ENCODE results near the gene GGN.
"Not testable (repeated sequence)": the region's sequence is repeated elsewhere in the genome, so short reads cannot be mapped to it uniquely, and the experiment has no call there.

The GGN gene, protein sequence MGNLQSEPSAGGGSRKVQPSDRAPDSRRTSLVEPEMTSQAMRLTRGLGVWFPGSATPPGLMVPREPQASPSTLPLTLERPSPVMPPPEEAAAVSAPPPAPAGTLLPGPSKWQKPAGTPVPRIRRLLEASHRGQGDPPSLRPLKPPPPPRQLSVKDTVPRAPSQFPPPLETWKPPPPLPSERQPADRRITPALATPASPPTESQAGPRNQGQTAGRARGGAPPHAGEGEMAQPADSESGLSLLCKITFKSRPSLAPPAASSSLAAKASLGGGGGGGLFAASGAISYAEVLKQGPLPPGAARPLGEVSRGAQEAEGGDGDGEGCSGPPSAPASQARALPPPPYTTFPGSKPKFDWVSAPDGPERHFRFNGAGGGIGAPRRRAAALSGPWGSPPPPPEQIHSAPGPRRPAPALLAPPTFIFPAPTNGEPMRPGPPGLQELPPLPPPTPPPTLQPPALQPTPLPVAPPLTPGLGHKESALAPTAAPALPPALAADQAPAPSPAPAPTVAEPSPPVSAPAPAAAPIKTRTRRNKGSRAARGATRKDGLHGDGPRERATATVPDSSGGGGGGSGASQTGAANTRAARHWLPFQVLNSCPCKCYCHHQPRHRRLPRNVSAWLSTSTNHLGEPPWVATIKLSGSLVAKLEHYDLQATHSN

DNA sequence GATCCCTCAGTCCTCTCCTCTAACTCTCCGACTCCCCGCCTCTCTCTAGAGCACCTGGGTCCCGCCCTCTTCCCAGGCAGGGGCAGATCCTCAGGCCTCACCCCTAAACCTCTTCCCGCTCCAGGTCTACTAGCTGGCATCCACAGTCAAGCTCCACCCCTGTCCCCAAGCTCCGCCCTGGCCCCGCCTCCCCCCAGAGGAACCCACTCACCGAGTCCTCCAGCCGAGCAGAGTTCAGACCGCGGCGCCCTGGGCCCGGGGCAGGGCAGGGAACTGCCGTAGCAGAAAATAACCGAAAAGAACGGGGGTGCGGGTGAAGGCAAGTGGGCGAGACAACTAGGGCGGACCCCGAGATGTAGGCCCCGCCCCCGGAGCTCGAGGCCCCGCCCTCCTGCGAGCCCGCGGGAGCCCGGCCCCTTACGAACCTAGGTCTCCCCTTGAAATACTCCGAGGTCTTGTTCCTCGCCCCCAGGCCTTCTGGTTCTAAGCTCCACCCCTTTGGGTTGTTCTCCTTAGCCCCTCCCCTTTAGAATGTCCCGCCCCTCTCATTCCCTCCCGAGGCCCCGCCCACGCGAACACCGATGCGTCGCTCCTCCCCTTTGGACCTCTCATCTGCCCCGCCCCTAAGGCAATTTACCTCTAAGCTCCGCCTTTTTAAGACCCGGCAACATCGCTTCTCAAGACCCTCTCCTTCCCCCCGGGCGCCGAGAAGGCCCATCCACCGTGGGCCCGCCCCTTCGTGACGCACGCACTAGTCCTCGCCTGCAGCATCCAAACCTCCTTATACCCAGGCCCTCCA, at the start of gene GGN:
GGN (minus strand) TSS at position 485 of the 799 bp plus-strand sequence. CDS start 773 bp downstream, outside the sequence.
- peak; percentile 82 to 83 for DNase-seq

DNA sequence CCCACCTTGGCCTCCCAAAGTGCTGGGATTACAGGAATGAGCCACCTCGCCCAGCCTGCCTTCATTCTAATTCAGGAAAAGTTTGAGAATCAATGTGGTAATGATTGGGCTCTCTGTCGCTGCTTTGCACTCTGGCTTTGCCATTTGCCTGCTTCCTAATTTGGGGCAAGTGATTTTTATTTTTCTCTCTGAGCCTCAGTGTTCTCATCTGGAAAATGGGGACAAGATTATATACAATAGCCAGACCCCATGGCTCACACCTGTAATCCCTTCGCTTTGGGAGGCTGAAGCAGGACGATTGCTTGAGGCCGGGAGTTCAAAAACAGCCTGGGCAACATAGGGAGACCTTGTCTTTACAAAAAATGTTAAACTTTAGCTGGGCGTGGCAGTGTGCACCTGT, 49.5 kb upstream of the GGN start:
- no peak for DNase-seq

DNA sequence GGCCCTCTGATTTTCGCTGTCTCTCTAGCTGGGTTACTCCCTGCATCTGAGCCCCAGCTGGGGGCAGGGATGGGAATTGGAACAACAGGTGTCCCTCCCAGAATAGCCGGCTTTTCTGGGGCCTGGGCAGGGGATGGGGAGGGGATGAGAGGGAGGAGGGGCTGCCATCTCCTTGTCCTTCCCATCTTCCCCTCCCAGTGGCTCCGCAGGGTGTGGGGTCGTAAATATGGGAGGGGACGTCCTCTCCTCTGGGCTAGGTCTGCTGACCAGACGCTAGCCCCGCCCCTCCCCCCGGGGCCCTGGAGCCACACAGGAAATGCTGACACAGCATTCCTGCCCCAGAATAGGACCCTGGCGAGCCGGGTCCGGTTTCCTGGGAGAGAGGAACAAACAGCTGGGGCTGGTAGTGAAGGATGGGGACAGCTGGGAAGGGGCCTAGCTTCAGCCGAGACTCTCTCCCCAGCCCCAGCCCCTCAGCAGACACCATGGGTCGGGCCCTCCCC, 46.8 kb upstream of the GGN start:
- DNase-seq, result no peak

DNA sequence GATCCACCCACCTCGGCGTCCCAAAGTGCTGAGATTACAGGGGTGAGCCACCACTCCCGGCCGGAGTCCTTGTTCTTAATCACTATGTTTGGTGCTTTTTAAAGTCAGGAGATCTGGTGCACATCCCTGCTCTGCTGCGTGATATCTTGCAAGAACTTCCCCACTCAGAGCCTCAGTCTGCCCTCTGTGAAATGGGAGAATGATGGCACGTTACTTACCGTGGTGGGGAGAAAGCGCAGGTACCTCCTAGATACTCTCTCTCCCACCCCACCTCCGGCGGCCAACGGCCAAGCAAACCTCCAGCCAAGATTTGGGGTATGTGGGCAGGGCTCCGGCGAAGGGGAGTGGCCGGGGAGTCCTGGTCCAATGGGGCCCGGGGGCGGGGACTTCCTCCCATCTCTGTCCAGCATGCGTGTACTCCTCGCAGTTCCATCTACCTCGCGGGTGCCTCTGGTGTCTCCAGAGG, 45.5 kb upstream of the GGN start, which contains the start of gene RYR1:
RYR1 (plus strand) TSS at position 424 of the 466 bp plus-strand sequence. CDS start 139 bp downstream, outside the sequence.
- DNase-seq, result peak; percentile 69 to 79

DNA sequence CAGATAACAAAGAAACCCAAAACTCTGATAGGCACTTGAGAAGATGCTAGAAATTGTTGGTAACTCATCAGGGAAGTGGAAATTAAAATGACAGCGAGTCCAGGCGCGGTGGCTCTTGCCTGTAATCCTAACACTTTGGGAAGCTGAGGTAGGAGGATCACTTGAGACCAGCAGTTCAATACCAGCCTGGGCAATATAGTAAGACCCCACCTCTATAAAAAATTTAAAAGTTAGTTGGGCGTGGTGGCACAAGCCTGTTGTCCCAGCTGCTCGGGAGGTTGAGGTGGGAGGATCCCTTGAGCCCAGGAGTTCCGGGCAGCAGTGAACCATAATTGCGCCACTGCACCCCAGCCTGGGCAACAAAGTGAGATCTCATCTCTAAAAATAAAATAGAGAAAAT, 43.1 kb upstream of the GGN start:
- no peak for DNase-seq

DNA sequence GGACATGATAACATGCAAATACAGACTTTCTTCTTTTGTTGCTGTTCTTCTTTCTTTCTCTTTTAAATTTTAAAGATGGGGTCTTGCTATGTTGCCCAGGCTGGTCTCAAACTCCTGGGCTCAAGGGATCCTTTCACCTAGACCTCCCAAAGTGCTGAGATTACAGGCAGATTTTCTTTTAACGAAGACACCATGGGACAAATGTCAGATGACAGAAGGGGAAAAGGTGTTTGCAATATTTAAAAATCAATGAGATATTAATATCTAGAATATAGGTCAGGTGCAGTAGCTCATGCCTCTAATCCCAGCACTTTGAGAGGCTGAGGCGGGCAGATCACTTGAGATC, 42.0 kb upstream of the GGN start:
- DNase-seq, result no peak

DNA sequence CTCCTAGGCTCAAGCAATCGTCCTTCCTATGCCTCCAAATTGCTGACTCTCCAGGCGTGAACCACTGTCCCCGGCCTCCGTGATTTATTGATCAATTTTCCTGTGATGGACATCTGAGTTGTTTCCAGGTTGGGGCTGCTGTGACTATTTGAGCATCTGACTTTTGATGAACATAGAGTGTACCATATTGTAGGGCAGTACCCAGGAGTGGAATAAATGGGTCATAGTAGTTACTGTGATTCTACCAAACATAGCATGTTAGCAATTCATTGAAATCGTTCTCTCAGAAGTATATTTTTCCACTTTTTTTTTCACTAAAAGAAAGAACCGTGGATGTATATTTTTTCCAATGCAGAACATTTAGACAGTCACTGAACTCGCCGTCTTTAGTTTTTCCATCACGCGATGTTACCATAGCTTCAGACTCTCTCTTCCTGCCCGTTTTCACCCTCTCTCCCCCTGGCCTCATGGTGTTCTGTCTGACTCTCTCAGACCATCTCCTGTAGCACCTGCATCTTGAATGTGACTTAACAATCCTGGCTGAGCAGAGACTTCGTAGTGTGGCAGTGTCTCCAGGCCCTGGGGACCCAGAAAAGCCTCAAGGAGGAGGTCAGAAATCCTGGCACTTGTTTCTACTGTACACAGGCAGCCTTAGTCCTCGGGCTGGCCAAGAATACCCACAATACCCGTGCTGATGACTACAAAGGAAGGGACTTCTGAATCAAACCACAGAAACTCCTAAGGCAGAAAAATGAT, 41.4 kb upstream of the GGN start:
- DNase-seq, result peak; percentile 43 to 47

DNA sequence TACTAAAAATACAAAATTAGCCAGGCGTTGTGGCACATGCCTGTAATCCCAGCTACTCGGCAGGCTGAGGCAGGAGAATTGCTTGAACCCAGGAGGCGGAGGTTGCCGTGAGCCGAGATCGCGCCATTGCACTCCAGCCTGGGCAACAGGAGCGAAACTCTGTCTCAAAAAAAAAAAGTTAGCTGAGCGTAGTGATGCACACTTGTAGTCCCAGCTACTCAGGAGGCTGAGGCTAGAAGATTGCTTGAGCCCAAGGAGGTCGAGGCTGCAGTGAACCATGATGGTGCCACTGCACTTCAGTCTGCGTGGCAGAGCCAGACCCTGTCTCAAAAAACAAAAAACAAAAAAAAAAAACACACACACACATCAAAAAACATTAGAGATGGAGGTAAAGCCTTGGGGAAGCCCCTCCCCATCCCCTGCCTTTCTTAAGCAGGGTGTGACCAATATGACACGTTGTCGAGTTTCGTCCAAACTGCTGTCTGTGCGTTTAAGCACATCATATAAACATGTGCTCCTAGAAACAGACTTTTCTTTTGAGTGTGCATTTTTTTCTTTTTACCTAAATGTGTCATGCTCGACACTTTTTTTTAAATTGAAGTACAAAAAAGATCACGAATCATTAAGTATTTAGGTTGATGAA, 39.3 kb upstream of the GGN start:
- DNase-seq, result peak; percentile 60 to 65

DNA sequence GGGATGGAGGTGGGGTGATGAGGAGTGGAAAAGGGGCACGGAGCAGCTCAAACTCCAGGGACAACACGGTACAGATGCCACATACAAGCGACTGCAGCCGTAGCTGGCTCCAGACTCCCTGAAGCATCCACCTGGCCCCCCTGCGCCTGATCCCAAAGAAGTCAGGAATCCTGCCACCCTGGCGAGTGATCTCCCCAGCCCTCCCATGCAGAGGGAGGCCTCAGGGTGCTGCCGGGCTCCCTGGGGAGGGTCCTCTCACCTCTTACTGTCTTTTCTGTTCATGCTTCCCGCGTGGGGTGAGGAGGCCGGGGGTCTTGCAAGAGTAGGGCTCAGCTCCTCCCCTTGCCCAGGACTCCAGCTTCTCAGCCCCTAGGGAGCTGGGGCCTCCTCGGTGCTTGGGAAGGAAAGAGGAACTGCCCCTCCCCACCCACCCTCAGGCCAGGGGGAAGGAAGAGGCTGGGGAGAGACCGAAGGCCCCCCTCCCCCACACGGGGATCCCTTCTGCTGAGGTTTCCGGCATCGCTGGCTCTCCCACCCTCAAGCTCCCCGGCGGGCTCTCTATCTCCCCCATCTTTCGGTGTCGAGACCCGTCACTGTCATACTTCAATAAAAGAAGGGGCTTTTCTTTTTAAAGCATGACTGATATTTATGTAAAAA, 38.1 kb upstream of the GGN start, which contains the start of gene RASGRP4:
RASGRP4 (minus strand) TSS at position 410 of the 657 bp plus-strand sequence; CDS start at position 282, 128 bp downstream.
- peak; percentile 62 to 65 for DNase-seq

DNA sequence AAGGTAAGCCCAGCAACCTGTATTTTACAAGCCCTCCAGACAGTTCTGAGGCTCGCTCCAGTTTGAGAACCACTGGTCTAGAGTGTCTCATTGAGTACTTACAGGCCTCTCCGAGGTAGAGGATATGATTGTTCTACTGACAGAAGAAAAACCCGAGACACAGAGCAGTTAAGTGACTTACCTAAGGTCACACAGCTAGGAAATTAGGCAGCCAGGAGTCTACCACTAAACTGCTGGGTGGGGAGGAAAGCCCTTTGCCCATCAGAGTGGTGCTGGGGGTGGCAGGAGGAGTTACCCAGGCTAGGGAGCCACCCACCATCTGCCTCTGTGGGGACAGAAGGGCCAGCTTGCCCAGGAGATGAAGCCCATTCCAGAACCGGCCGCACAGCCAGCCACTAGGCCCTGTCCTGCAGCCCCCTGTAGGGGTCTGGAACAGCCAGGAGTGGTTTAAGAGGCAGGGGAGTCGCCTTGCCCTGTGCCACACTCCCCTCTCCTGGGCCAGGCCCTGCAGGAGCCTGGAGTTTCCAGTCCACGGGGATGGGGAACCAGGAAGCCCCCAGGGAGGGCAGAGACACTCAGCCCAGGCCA, 37.5 kb upstream of the GGN start:
- DNase-seq, result no peak

DNA sequence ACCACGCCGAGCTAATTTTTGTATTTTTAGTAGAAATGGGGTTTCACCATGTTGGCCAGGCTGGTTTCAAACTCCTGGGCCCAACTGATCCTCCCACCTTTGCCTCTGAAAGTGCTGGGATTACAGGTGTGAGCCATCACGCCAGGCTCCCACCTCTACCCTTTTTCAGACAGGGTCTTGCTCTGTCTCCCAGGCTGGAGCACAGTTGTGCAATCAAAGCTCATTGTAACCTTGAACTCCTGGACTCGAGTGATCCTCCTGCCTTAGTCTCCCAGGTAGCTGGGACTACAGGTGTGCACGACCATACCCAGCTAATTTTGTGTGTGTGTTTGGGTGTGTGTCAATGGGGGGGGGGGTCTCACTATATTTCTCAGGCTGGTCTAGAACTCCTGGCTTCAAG, 36.4 kb upstream of the GGN start:
- no peak for DNase-seq

DNA sequence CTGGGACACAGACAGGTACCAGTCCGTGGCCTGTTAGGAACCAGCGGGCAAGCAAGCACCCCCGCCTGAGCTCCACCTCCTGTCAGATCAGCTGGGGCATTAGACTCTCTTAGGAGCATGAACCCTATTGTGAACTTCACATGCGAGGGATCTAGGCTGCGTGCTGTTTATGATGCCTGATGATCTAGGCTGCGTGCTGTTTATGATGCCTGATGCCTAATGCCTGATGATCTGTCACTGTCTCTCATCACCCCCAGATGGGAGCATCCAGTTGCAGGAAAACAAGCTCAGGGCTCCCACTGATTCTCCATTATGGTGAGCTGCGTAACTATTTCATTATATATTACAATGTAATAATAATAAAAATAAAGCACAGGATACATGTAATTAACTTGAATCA, 34.6 kb upstream of the GGN start:
- DNase-seq, result no peak

DNA sequence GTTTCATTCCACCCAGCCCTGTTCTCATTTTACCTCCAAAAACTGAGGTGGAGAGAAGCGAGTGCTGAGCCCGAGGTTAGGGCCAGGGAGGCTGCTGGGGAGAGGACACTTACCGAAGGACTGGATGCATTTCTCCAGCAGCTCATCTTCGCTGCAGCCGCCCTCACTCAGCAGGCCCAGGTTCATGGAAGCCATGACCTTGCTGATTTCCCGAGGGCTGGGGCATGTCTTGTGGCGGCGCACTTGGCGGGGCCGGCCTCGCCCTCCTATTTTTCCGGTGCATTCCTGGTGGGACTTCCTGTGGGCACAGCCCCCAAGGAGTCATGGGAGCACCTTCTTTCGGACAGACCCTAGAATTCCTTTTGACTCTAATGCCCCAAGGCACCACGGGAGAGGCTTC, 34.0 kb upstream of the GGN start:
- DNase-seq, result no peak

DNA sequence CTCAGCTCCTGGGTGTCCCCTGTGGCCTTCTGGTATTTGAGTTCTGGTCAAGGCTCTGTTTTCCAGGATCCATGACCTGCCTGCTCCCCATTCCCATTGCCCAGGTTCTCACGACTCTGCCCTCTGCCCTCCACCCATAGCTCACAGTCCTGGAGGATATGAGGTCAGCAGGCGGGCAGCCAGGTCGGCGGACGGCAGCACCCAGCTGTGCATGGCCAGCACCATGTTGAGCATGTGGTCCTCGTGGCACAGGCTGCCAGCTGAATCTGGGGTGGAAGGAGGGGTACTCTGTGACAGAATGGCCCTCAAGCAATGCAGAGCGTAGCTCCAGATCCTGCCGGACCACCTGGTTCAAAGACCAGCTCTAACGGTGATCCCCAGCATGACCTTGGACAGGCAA, 33.1 kb upstream of the GGN start:
- DNase-seq, result no peak

DNA sequence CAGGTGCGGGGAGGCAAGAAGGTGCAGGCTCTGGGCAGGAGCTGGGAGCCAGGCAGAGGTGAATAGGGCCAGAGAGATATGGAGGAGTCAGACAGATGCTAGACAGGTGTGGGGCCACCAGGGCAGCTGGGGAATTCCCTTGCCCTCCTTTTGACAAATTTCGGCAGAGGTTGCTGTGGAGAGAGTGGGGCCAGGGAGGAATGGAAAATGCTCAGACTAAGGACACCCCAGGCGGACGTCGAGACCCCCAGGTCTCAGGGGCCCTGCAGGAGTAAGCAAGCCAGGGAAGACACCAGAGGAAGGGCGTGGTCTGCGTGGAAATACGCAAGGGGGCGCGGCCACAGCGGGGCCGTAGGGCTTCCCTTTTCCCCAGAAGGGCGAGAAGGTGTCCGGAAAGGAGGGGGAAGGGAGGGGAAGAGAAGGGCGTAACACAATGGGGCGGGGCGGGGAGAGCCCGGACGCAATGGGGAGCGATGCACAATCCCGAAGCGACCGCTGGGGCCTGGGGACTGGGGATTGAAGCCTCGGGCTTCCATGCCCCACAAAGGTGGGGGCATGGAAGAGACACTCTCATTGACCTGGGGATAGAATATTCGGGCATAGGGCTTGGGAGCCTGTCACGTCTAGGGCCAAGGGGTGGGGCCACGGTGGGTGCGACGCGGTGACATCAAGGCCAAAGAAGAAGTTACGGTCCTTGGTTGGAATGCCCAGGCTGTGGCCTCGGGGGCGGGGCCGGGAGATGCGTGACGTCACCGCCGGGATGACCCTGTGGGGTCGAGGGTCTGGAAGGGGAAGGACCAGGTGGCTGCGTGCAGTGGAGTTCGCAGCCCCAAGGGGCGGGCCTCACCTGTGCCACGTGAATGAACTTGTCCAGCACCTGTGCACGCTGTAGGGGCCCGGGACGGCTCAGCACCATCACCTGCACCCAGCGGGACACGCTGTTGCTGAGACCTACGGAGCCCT, 30.0 kb upstream of the GGN start:
- DNase-seq, result peak; percentile 64 to 75

DNA sequence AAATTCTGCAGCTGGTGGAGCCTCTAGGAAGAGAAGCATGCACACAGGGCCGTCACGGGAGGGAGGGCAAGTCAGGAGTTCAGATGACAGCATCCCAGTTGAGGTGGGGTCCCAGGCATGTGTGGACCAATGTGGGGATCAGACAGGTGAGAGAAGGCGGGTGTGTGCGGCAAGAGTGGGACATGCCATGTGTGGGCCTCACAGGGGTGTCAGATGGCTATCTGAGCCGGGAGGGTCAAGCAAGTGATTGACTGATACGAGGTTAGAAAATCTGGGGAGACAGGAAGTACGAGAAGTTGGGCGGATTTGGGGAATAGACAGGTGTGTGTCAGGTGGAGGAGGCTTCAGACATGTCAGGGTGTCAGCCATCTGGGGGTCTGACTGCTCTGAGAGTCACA, 29.3 kb upstream of the GGN start:
- DNase-seq, result no peak

DNA sequence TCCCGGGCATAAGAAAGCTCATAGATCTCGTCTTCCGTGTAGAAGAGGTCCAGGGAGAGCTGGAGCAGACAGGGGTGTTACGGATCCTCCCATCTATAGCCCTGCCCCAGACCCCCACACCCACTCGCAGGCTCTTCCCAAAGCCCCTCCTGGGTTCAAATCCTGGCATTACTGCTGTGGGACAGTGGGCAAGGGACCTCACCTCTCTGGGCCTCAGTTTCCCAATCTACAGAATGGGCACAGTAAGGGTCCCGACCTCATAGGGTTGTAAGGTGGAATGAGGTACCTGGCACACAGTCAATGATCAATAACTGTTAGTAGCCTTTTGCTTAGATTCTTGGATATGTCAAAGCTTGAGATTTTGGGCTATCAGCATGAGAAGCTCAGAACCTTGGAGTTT, 25.6 kb upstream of the GGN start:
- no peak for DNase-seq

DNA sequence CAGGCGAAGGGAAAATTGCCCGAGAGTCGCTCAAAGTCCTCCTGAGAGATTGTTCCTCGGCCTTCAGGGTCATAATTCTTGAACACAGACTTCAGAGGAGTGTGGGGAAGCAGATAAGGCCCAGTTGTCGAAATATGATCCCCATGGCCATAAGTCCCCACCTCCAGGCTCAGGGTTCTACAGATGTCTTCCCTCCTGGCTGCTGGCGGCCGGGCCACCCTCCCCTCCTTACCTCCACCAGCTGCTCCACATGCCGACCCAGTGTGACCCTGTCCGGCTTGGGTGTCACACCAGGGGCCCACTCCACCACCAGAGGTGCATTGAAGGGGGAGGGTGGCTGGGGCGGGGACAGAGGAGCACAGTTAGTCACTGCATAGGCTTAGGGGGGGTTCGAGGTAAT, 25.1 kb upstream of the GGN start:
- DNase-seq, result no peak

DNA sequence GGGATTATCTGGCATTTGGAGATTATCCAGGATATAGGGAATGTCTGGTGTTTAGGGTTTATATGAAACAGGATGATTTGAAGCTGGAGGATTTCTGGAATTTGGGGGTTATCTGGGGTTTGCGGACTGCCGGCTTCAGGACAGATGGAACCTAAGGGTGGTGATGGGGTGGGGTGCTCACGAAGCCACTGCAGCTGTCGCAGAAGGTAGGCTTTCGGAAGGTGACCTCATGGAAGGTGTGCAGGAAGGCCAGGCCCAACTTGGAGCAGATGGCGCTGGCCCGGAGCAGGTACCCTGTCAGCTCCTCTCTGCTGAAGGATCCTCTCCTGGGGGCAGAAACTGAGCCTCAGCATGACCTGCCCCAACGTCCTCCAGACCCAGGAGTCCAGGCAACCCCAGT, 24.7 kb upstream of the GGN start:
- DNase-seq, result no peak

DNA sequence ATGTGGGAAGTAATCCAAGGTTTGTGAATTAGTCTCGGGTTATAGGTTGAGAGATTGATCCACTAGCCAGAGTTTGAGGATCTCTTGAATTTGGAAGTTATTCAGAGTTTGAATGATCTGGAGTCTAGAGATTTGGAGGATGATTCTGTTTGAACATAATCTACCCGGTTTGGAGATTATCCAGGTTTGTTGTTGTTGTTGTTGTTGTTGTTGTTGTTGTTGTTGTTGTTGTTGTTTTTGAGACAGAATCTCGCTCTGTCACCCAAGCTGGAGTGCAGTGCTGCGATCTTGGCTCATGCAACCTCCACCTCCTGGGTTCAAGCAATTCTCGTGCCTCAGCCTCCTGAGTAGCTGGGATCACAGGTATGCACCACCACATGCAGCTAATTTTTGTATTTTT, 24.1 kb upstream of the GGN start:
- DNase-seq, result not testable (repeated sequence)

Data from stimulated activated CD4-positive, alpha-beta T cell treated with anti-CD3 and anti-CD28 coated beads, Interleukin-2, amount 100 ng/mL, for 24 hours (primary cell).